SU-DHL-6 (cell line): ENCODE measurements around the gene ZDHHC7.

Source experiments
- H2AFZ ChIP-seq: fragments of 200-600 bp; sonication (generic); 2 replicates; pipeline ENCODE4 v1.6.1; 2014; ENCODE audit warnings: low read depth, mild to moderate bottlenecking, moderate library complexity, mixed read lengths, antibody characterized with exemption, low read length; ENCODE audit not compliant: severe bottlenecking
- H3F3A ChIP-seq: fragments of 200-600 bp; shearing (Covaris generic); 2 replicates; pipeline ENCODE4 v1.6.0; 2016; ENCODE audit warnings: antibody characterized with exemption, mild to moderate bottlenecking; ENCODE audit not compliant: insufficient read depth
- H3K27ac ChIP-seq: fragments of 200-600 bp; sonication (generic); 2 replicates; pipeline ENCODE4 v1.5.1; 2016; ENCODE audit warnings: low read depth, mild to moderate bottlenecking, low read length, moderate library complexity, mixed read lengths
- H3K27me3 ChIP-seq: fragments of 200-600 bp; sonication (generic), shearing (Covaris generic); 2 replicates; pipeline ENCODE4 v1.6.0; 2014; ENCODE audit warnings: mild to moderate bottlenecking, low read length
- H3K36me3 ChIP-seq: fragments of 200-600 bp; sonication (generic); 2 replicates; pipeline ENCODE4 v1.6.1; 2014; ENCODE audit warnings: mild to moderate bottlenecking, low read length, mixed read lengths
- H3K4me2 ChIP-seq: fragments of 300-600, 200-600 bp; shearing (Covaris generic), sonication (generic); 2 replicates; pipeline ENCODE4 v1.6.0; 2014; ENCODE audit warnings: low read length, low read depth, mild to moderate bottlenecking; ENCODE audit not compliant: poor library complexity, severe bottlenecking
- H3K4me3 ChIP-seq: fragments of 200-600 bp; sonication (generic); 2 replicates; pipeline ENCODE4 v1.5.1; 2014; ENCODE audit warnings: antibody characterized with exemption, low read length, mild to moderate bottlenecking, mixed read lengths; ENCODE audit not compliant: insufficient read depth, poor library complexity, severe bottlenecking
- H3K79me2 ChIP-seq: fragments of 200-600 bp; sonication (generic); 2 replicates; pipeline ENCODE4 v1.6.1; 2014; ENCODE audit warnings: mild to moderate bottlenecking, low read length, moderate library complexity; ENCODE audit not compliant: insufficient read depth
- H3K9ac ChIP-seq: fragments of 200-600 bp; sonication (generic); 2 replicates; pipeline ENCODE4 v1.7.0; 2014; ENCODE audit warnings: mild to moderate bottlenecking, low read length
- H3K9me2 ChIP-seq: fragments of 200-600 bp; sonication (generic); replicated peaks from 2 replicates; pipeline ENCODE4 v1.6.1; 2014; ENCODE audit warnings: low read length; ENCODE audit not compliant: insufficient read depth
- H3K9me3 ChIP-seq: fragments of 200-600 bp; sonication (generic); 2 replicates; pipeline ENCODE4 v1.6.1; 2014; ENCODE audit warnings: low read length, mixed read lengths; ENCODE audit not compliant: insufficient read depth
- H4K20me1 ChIP-seq: fragments of 200-600 bp; sonication (generic); 2 replicates; pipeline ENCODE4 v1.6.1; 2014; ENCODE audit warnings: low read depth, mild to moderate bottlenecking, antibody characterized with exemption, low read length, moderate library complexity, mixed read lengths
- CTCF ChIP-seq: fragments of 200-600 bp; sonication (generic); IDR thresholded peaks from one replicate; pipeline ENCODE4 v1.5.1; 2017; ENCODE audit warnings: antibody characterized with exemption, mild to moderate bottlenecking, low read length, moderate library complexity; ENCODE audit not compliant: insufficient read depth, poor library complexity, severe bottlenecking
- EZH2phosphoT487 ChIP-seq: fragments of 200-600 bp; sonication (generic), shearing (Covaris generic); conservative IDR thresholded peaks from 2 replicates; pipeline ENCODE4 v1.6.1; 2018; ENCODE audit warnings: mild to moderate bottlenecking, antibody characterized with exemption, low read length, moderate library complexity, mixed read lengths

ZDHHC7 gene

DNA sequence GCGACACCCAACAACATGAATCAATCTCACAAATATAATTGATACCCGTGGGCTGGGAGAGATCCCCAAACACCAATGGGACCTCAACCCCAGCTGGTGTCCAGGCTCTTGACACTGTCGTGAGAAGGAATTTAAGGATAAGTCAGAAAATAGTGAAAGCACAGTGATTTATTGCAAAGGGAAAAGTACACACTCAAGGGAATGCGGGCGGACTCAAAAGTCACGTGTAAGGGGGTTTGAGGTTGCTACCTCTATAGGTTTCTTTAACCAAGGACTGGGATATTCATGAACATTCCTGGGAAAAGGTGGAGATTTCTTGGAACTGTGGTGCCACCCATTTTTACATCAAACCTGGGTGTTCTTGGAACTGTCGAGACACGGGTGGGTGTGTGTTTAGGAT, 6.3 kb upstream of the ZDHHC7 start:
- Histone ChIP-seq H3K4me2 (no peak overlapping the region), H3F3A (no peaks in the 10 kb centered on the region), H3K79me2 (no peaks in the 10 kb centered on the region), H3K27me3 (no peaks in the 10 kb centered on the region), H3K9me3 (no peaks in the 10 kb centered on the region), H4K20me1 (no peaks in the 10 kb centered on the region), H3K9me2 (no peaks in the 10 kb centered on the region), H3K27ac (no peak overlapping the region), H3K4me3 (no peak overlapping the region), H3K9ac (no peak overlapping the region), H3K36me3 (no peaks in the 10 kb centered on the region), H2AFZ (no peak overlapping the region)
- TF ChIP-seq CTCF = no peak
- TF ChIP-seq EZH2phosphoT487 = no peak

DNA sequence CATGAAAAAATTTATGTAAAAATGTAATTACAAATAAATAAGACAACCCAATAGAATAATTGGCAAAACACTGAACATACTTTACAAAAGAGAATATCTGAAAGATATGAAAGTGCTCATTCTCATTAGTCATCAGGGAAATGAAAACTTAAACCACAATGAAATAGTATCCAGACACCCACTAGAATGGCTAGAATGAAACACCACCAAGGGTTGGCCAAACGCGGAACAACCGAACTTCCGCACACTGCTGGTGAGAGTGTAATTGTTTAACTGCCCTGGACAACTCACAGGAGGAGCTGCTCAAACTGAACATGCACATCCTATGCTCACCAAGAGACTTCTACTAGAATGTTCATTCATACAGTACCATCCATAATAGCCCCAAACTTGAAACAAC, 5.8 kb upstream of the ZDHHC7 start:
- Histone ChIP-seq H3K4me2 (no peak overlapping the region), H3K36me3 (no peaks in the 10 kb centered on the region), H3K9me3 (no peaks in the 10 kb centered on the region), H3F3A (no peaks in the 10 kb centered on the region), H2AFZ (no peak overlapping the region), H3K27ac (no peak overlapping the region), H4K20me1 (no peaks in the 10 kb centered on the region), H3K9ac (no peak overlapping the region), H3K4me3 (no peak overlapping the region), H3K79me2 (no peaks in the 10 kb centered on the region), H3K9me2 (no peaks in the 10 kb centered on the region), H3K27me3 (no peaks in the 10 kb centered on the region)
- TF ChIP-seq CTCF (no peak), EZH2phosphoT487 (no peak)

DNA sequence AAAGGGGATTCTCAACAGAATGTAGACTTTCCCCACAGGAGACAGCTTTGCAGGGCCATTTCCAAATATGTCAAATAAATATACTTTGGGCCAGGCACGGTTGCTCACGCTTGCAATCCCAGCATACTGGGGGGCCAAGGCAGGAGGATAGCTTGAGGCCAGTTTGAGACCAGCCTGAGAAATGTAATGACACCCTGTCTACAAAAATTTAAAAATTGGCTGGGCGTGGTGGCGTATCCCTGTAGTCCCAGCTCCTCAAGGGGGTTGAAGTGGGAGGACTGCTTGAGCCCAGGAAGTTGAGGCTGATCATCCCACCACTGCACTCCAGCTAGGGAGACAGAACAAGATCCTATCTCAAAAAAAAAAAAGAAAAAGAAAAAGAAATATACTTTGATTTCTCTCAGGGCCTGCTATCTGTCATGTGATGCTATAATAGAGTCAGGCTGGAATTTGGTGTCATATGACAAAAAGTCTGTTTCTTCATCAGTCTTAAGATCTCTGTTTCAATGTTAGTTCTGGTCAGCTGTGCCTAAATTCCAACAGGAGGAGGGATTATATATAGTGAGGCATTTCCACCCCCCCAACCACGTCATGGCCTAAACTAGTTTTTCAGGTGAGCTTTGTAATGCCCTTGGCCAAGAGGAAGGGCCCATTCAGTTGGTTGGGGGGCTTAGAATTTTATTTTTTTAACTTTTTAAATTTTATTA, 4.3 kb upstream of the ZDHHC7 start:
- Histone ChIP-seq H3K27ac (no peak overlapping the region), H3K27me3 (no peaks in the 10 kb centered on the region), H3K9me2 (no peaks in the 10 kb centered on the region), H3K36me3 (no peaks in the 10 kb centered on the region), H3K79me2 (peaks cover 4% of the 10 kb centered on the region; the same call in 1 of the 2 replicates), H2AFZ (no peak overlapping the region), H4K20me1 (no peaks in the 10 kb centered on the region), H3K4me3 (no peak overlapping the region), H3K9me3 (no peaks in the 10 kb centered on the region), H3F3A (no peaks in the 10 kb centered on the region), H3K9ac (no peak overlapping the region), H3K4me2 (no peak overlapping the region)
- TF ChIP-seq EZH2phosphoT487 (no peak), CTCF (no peak)
